Measurements from ENCODE around the gene ADAM12.
"Not testable (repeated sequence)": the region's sequence is repeated elsewhere in the genome, so short reads cannot be mapped to it uniquely, and the experiment has no call there.

The ADAM12 gene

GRCh38 chr10:126402721-126403695 lies 14.7 kb upstream of the ADAM12 start:
- no peak for DNase-seq

GRCh38 chr10:126400641-126401040 lies 12.4 kb upstream of the ADAM12 start:
- no peak for DNase-seq

- DNase-seq, result no peak
Measured at GRCh38 chr10:126398924-126399323, 10.6 kb upstream of the ADAM12 start.

- DNase-seq, result no peak
Measured at GRCh38 chr10:126398383-126398743, 10.1 kb upstream of the ADAM12 start.

GRCh38 chr10:126397640-126398382 lies 9.5 kb upstream of the ADAM12 start:
- DNase-seq, result no peak

GRCh38 chr10:126397156-126397555 lies 8.9 kb upstream of the ADAM12 start:
- DNase-seq, result no peak

- DNase-seq, result no peak
Measured at GRCh38 chr10:126394948-126395347, 6.7 kb upstream of the ADAM12 start.

- DNase-seq, result no peak
Measured at GRCh38 chr10:126393076-126393475, 4.8 kb upstream of the ADAM12 start.

- no peak for DNase-seq
Measured at GRCh38 chr10:126392469-126392868, 4.2 kb upstream of the ADAM12 start.

GRCh38 chr10:126392068-126392467 lies 3.8 kb upstream of the ADAM12 start:
- DNase-seq, result no peak

- no peak for DNase-seq
Measured at GRCh38 chr10:126391192-126391885, 3.1 kb upstream of the ADAM12 start.

GRCh38 chr10:126390324-126390723 lies 2.0 kb upstream of the ADAM12 start:
- DNase-seq, result no peak

- DNase-seq, result peak; percentile 57
Measured at GRCh38 chr10:126387041-126387921, 996 bp downstream of the ADAM12 start.

- no peak for DNase-seq
Measured at GRCh38 chr10:126384269-126384873, 3.9 kb downstream of the ADAM12 start.

- DNase-seq, result no peak
Measured at GRCh38 chr10:126380352-126381076, 7.8 kb downstream of the ADAM12 start.

GRCh38 chr10:126379166-126379565 lies 9.1 kb downstream of the ADAM12 start:
- DNase-seq, result not testable (repeated sequence)

- DNase-seq, result no peak
Measured at GRCh38 chr10:126376956-126377355, 11.3 kb downstream of the ADAM12 start.

GRCh38 chr10:126375926-126376554 lies 12.2 kb downstream of the ADAM12 start:
- DNase-seq, result no peak

GRCh38 chr10:126375299-126375698 lies 13.0 kb downstream of the ADAM12 start:
- no peak for DNase-seq

- no peak for DNase-seq
Measured at GRCh38 chr10:126374435-126374834, 13.8 kb downstream of the ADAM12 start.

- DNase-seq, result no peak
Measured at GRCh38 chr10:126373972-126374371, 14.3 kb downstream of the ADAM12 start.
